ENCODE data around the gene NDST4. TPM values are rescaled to one million over a fixed set of nuclear protein-coding genes. Genes with fewer than 3 reads are reported as not detected.

The NDST4 gene
- total and polyA plus RNA-seq, 4 donors = not detected

- Histone ChIP-seq H3K27me3 (ENCODE audit: control insufficient read depth in 4 of 4, insufficient read depth in 4 of 4, low read length in 3 of 4) (no peaks in the 10 kb centered on the region), H3K4me3 (ENCODE audit: low read depth in 1 of 3, low read length in 3 of 3) (no peak overlapping the region), H3K9ac (ENCODE audit: low read depth in 1 of 2, low read length in 2 of 2) (no peak overlapping the region), H3K36me3 (ENCODE audit: control insufficient read depth in 4 of 4, insufficient read depth in 3 of 4, low read depth in 1 of 4, low read length in 3 of 4) (no peaks in the 10 kb centered on the region), H3K9me3 (ENCODE audit: control insufficient read depth in 4 of 4, low read length in 3 of 4) (no peaks in the 10 kb centered on the region), H3K4me1 (ENCODE audit: control insufficient read depth in 4 of 4, insufficient read depth in 4 of 4, low read length in 3 of 4) (no peaks in the 10 kb centered on the region), H3K27ac (ENCODE audit: low read depth in 1 of 2, low read length in 2 of 2) (no peak overlapping the region)
- TF ChIP-seq GABPA (IDR thresholded peaks at IDR 0.05 in 1 of 2, conservative IDR thresholded peaks at IDR 0.05 in 1 of 2) = no peak
- no peak for TF ChIP-seq REST (IDR thresholded peaks at IDR 0.05)
- no peak for TF ChIP-seq ZBTB33 (IDR thresholded peaks at IDR 0.05)
- TF ChIP-seq NR2F2 (IDR thresholded peaks at IDR 0.05) = no peak
- no peak for TF ChIP-seq MAX (IDR thresholded peaks at IDR 0.05)
- no peak for TF ChIP-seq YY1 (IDR thresholded peaks at IDR 0.05)
- TF ChIP-seq CTCF (IDR thresholded peaks at IDR 0.05; ENCODE audit: low read depth, low read length, missing input control) = no peak
- TF ChIP-seq RAD21 (IDR thresholded peaks at IDR 0.05) = no peak
- TF ChIP-seq FOXA1 (IDR thresholded peaks at IDR 0.05) = no peak
- TF ChIP-seq TAF1 (conservative IDR thresholded peaks at IDR 0.05) = no peak
- TF ChIP-seq FOXA2 (IDR thresholded peaks at IDR 0.05) = no peak
- no peak for TF ChIP-seq ATF3 (IDR thresholded peaks at IDR 0.05)
- no peak for TF ChIP-seq HNF4G (IDR thresholded peaks at IDR 0.05)
- no peak for TF ChIP-seq EGR1 (IDR thresholded peaks at IDR 0.05; ENCODE audit: low read depth in 2 of 2)
- TF ChIP-seq JUND (IDR thresholded peaks at IDR 0.05) = no peak
- TF ChIP-seq HNF4A (conservative IDR thresholded peaks at IDR 0.05) = no peak
- no peak for TF ChIP-seq RXRA (IDR thresholded peaks at IDR 0.05)
- TF ChIP-seq SP1 (IDR thresholded peaks at IDR 0.05) = no peak
- WGBS = 83% methylated on average over 1 of the region's 1 CpG
- DNase-seq (ENCODE audit: low spot score) = no peak
Measured at GRCh38 chr4:114874321-114874720, 239.1 kb downstream of the NDST4 start.

All from liver (tissue), 9 donors.